Activated B cell treated with CpG ODN at 0.5 μM for 24 hours (primary cell): ENCODE results near the gene DKK2. TPM values are rescaled to one million over a fixed set of nuclear protein-coding genes. Genes with fewer than 3 reads are reported as not detected.

ENCODE experiments used
- ATAC-seq: fragments of 200-7000 bp; cut with Tn5 transposase; one replicate; pipeline ENCODE4 v1.10.0; 2021; ENCODE audit warnings: low read depth, mild to moderate bottlenecking, moderate library complexity
- CTCF ChIA-PET: fragments of 350-600 bp; sonication (Branson Sonifier 250); formaldehyde crosslinking; loops from one replicate; lab custom pipeline; 2021; ENCODE audit warnings: antibody characterized with exemption; lab: Charles Lee
- POLR2A ChIA-PET: fragments of 350-600 bp; sonication (Branson Sonifier 250); formaldehyde crosslinking; loops from one replicate; lab custom pipeline; 2021; ENCODE audit warnings: antibody characterized with exemption; lab: Charles Lee
- DNase-seq: peaks from one replicate; pipeline ENCODE4 v3.0.0; 2022
- H3K27ac Mint-ChIP-seq: one replicate; pipeline ENCODE4 v1.8.0; 2020; ENCODE audit warnings: mixed read lengths
- H3K27me3 Mint-ChIP-seq: one replicate; pipeline ENCODE4 v1.8.0; 2021; ENCODE audit warnings: mixed read lengths
- H3K36me3 Mint-ChIP-seq: one replicate; pipeline ENCODE4 v1.8.0; 2021; ENCODE audit warnings: low read depth, mixed read lengths
- H3K4me1 Mint-ChIP-seq: one replicate; pipeline ENCODE4 v1.8.0; 2021; ENCODE audit warnings: mixed read lengths
- H3K4me3 Mint-ChIP-seq: one replicate; pipeline ENCODE4 v1.8.0; 2020; ENCODE audit warnings: mild to moderate bottlenecking, mixed read lengths
- H3K9me3 Mint-ChIP-seq: one replicate; pipeline ENCODE4 v1.8.0; 2020; ENCODE audit warnings: mixed read lengths
- CTCF ChIP-seq: fragments of 200-600 bp; IDR thresholded peaks from one replicate; pipeline ENCODE4 v1.8.0; 2022; ENCODE audit warnings: antibody characterized with exemption, mild to moderate bottlenecking
- intact Hi-C: fragments of 100-400 bp; cut with micrococcal nuclease; formaldehyde crosslinking; loops from one replicate; pipeline ENCODE4 v1.15.1; 2024
- total RNA-seq: library from RNA; stranded (reverse); gene quantifications from 2 replicates; pipeline ENCODE4 v1.2.3, GENCODE V29; 2022

Gene DKK2
- total RNA-seq, 1 donor from 2014 or later, result not detected

DNA sequence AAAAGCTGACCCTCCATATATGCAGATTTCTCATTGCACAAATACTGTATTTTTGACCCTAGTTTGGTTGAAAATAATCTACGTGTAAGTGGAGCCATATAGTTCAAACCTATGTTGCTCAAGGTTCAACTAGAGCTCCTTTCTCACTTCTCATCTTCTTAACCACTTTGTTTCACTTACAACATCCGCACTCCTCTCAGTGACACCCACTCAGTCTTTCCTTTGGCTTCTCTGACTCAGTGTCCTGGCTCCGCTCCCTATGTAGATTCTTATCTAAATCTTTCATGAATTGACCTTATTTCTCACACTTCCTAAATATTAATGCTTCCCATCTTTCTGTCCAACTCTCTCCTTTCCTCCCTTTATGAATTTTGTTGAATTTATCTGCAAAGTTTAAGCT lies 32.9 kb upstream of the DKK2 start:
- ChIA-PET POLR2A (no interaction called here), CTCF (no interaction called here)
- H3K4me3 Mint-ChIP-seq, result no peak overlapping the region
- no peaks in the 10 kb centered on the region for H3K4me1 Mint-ChIP-seq
- ATAC-seq (no peak), DNase-seq (no peak)
- H3K36me3 Mint-ChIP-seq, result no peaks in the 10 kb centered on the region
- no peaks in the 10 kb centered on the region for H3K27me3 Mint-ChIP-seq
- no peak for TF ChIP-seq CTCF
- H3K9me3 Mint-ChIP-seq, result no peaks in the 10 kb centered on the region
- no peak overlapping the region for H3K27ac Mint-ChIP-seq
- intact Hi-C loops, result no loop called here

DNA sequence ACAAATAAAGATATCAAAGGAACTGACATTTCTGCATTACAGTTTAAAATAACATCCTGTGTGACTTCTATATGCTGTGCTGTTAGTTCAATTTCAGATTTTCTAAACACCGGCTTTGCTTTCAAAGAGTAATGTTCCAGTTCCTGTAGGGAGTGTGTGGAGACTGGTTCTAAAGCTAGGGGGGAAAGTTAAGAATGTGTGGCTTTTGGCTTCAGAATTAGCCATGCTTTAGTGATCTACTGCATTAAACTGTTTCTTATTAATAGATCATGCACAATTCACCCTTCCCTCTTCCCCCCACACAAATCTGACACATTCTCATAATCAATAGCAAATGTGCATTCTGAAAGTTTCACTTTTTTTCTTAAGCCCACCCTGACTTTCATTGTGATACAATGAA lies 32.0 kb upstream of the DKK2 start:
- ATAC-seq, result no peak
- POLR2A ChIA-PET, result no interaction called here
- Mint-ChIP-seq H3K27me3 (no peaks in the 10 kb centered on the region), H3K27ac (no peak overlapping the region), H3K36me3 (no peaks in the 10 kb centered on the region), H3K9me3 (no peaks in the 10 kb centered on the region), H3K4me1 (no peaks in the 10 kb centered on the region), H3K4me3 (no peak overlapping the region)
- no peak for DNase-seq
- intact Hi-C loops, result no loop called here
- CTCF ChIA-PET, result no interaction called here
- no peak for TF ChIP-seq CTCF

DNA sequence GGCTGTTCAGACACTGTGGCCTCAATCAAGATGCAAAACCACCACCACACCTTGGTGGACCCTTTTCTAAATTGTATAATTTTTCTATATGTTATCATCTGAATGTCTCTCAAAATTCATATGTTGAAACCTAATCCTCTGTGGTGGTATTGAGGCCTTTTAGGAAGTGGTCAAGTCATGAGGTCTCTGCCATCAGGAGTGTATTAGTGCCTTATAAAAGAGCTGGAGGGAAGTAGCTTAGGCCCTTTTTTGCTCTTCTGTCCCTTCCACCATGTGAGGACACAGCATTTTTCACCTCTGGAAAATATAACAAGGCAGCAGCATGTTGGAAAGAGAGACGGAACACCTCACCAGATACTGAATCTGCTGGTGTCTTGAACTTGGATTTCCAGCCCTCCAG lies 30.5 kb upstream of the DKK2 start:
- Mint-ChIP-seq H3K4me1 (no peaks in the 10 kb centered on the region), H3K27ac (no peak overlapping the region), H3K9me3 (no peaks in the 10 kb centered on the region), H3K4me3 (no peak overlapping the region), H3K36me3 (no peaks in the 10 kb centered on the region), H3K27me3 (no peaks in the 10 kb centered on the region)
- ATAC-seq (no peak), DNase-seq (no peak)
- intact Hi-C loops, result no loop called here
- ChIA-PET CTCF (no interaction called here), POLR2A (no interaction called here)
- no peak for TF ChIP-seq CTCF

GRCh38 chr4:107065201-107065600 lies 29.1 kb upstream of the DKK2 start:
- ChIA-PET POLR2A (no interaction called here), CTCF (no interaction called here)
- Mint-ChIP-seq H3K4me3 (no peak overlapping the region), H3K9me3 (no peaks in the 10 kb centered on the region), H3K27me3 (no peaks in the 10 kb centered on the region), H3K4me1 (no peaks in the 10 kb centered on the region), H3K27ac (no peak overlapping the region), H3K36me3 (no peaks in the 10 kb centered on the region)
- intact Hi-C loops, result no loop called here
- DNase-seq (no peak), ATAC-seq (no peak)
- no peak for TF ChIP-seq CTCF

- no peak for ATAC-seq
- no peak for TF ChIP-seq CTCF
- Mint-ChIP-seq H3K4me1 (no peaks in the 10 kb centered on the region), H3K9me3 (no peaks in the 10 kb centered on the region), H3K27ac (no peak overlapping the region), H3K27me3 (no peaks in the 10 kb centered on the region), H3K4me3 (no peak overlapping the region), H3K36me3 (no peaks in the 10 kb centered on the region)
- no peak for DNase-seq
- ChIA-PET CTCF (no interaction called here), POLR2A (no interaction called here)
- intact Hi-C loops, result no loop called here
Observed at GRCh38 chr4:107060388-107060787, 24.3 kb upstream of the DKK2 start.
